Mesenchymal stem cell (in vitro differentiated cells and primary cell): Measurements from ENCODE around the gene EEPD1.

Experiments
- DNase-seq: peaks from one replicate; pipeline ENCODE4 v3.0.0-alpha.2; 2013
- H2AFZ ChIP-seq: one replicate; pipeline ENCODE4 v1.6.1; 2013; ENCODE audit warnings: low read depth, mild to moderate bottlenecking, control low read depth, inconsistent platforms, low read length, moderate library complexity
- H2AK5ac ChIP-seq: 2 replicates; pipeline ENCODE4 v1.6.1; 2013; ENCODE audit warnings: low read length, moderate library complexity, mild to moderate bottlenecking, inconsistent platforms; ENCODE audit not compliant: severe bottlenecking
- H2BK120ac ChIP-seq: one replicate; pipeline ENCODE4 v1.6.1; 2013; ENCODE audit warnings: low read depth, mild to moderate bottlenecking, inconsistent platforms, low read length, moderate library complexity
- H2BK12ac ChIP-seq, 2 experiments: one replicate each; pipeline ENCODE4 v1.6.1; 2013; ENCODE audit warnings: inconsistent platforms in 2 of 2, low read length in 2 of 2, mild to moderate bottlenecking in 2 of 2, moderate library complexity in 2 of 2, control low read depth in 1 of 2
- H2BK15ac ChIP-seq: one replicate; pipeline ENCODE4 v1.6.1; 2013; ENCODE audit warnings: mild to moderate bottlenecking, low read depth, inconsistent platforms; ENCODE audit not compliant: poor library complexity, severe bottlenecking
- H2BK5ac ChIP-seq: 2 replicates; pipeline ENCODE4 v1.6.1; 2013; ENCODE audit warnings: low read depth, mild to moderate bottlenecking, low read length, control low read depth, inconsistent platforms; ENCODE audit not compliant: poor library complexity, severe bottlenecking
- H3K14ac ChIP-seq, 2 experiments: one replicate each; pipeline ENCODE4 v1.6.1; 2013; ENCODE audit warnings: inconsistent platforms in 2 of 2, low read length in 2 of 2, control low read depth in 1 of 2, mild to moderate bottlenecking in 1 of 2, moderate library complexity in 1 of 2
- H3K18ac ChIP-seq, 2 experiments: one replicate each; pipeline ENCODE4 v1.6.1; 2013; ENCODE audit warnings: inconsistent platforms in 2 of 2, low read length in 2 of 2, control low read depth in 1 of 2, low read depth in 1 of 2, mild to moderate bottlenecking in 1 of 2
- H3K23ac ChIP-seq, 2 experiments: one replicate each; pipeline ENCODE4 v1.6.1; 2013; ENCODE audit warnings: inconsistent platforms in 2 of 2, low read length in 2 of 2, mild to moderate bottlenecking in 2 of 2, moderate library complexity in 2 of 2, control low read depth in 1 of 2
- H3K27ac ChIP-seq: 2 replicates; pipeline ENCODE4 v1.5.1; 2013; ENCODE audit warnings: mild to moderate bottlenecking, moderate library complexity, low read length, control low read depth, inconsistent platforms; ENCODE audit not compliant: poor library complexity, severe bottlenecking
- H3K27me3 ChIP-seq, 2 experiments: 2 replicates each; pipeline versions ENCODE4 v1.6.1 to v1.7.0; 2013; ENCODE audit warnings: low read length in 2 of 2, mild to moderate bottlenecking in 2 of 2, moderate library complexity in 2 of 2, control low read depth in 1 of 2, inconsistent platforms in 1 of 2; ENCODE audit not compliant: control insufficient read depth in 1 of 2, insufficient read depth in 1 of 2
- H3K36me3 ChIP-seq, 2 experiments: 2 replicates each; pipeline versions ENCODE4 v1.6.1 to v1.7.0; 2013; ENCODE audit warnings: low read length in 2 of 2, control low read depth in 1 of 2, inconsistent platforms in 1 of 2, low read depth in 1 of 2, mild to moderate bottlenecking in 1 of 2; ENCODE audit not compliant: insufficient read depth in 2 of 2, control insufficient read depth in 1 of 2
- H3K4ac ChIP-seq, 2 experiments: one replicate each; pipeline ENCODE4 v1.6.1; 2013; ENCODE audit warnings: inconsistent platforms in 2 of 2, low read length in 2 of 2, mild to moderate bottlenecking in 2 of 2, moderate library complexity in 2 of 2, control low read depth in 1 of 2, low read depth in 1 of 2
- H3K4me1 ChIP-seq: 2 replicates; pipeline ENCODE4 v1.6.1; 2013; ENCODE audit warnings: low read depth, low read length, control low read depth; ENCODE audit not compliant: control insufficient read depth, insufficient read depth
- H3K4me2 ChIP-seq: 2 replicates; pipeline ENCODE4 v1.6.1; 2013; ENCODE audit warnings: low read length, mild to moderate bottlenecking, inconsistent platforms; ENCODE audit not compliant: poor library complexity, severe bottlenecking
- H3K4me3 ChIP-seq, 2 experiments: 2 replicates each; pipeline versions ENCODE4 v1.5.1 to v1.7.0; 2013; ENCODE audit warnings: low read length in 2 of 2, mild to moderate bottlenecking in 2 of 2, control low read depth in 1 of 2, low read depth in 1 of 2; ENCODE audit not compliant: insufficient read depth in 1 of 2
- H3K79me1 ChIP-seq: replicated peaks from 2 replicates; pipeline ENCODE4 v1.6.1; 2013; ENCODE audit warnings: mild to moderate bottlenecking, control low read depth, low read length, inconsistent platforms; ENCODE audit not compliant: poor library complexity, severe bottlenecking
- H3K9ac ChIP-seq: 2 replicates; pipeline ENCODE4 v1.7.0; 2013; ENCODE audit warnings: mild to moderate bottlenecking, low read length, moderate library complexity
- H3K9me3 ChIP-seq: 2 replicates; pipeline ENCODE4 v1.7.0; 2013; ENCODE audit warnings: mild to moderate bottlenecking, low read length; ENCODE audit not compliant: control insufficient read depth
- H4K8ac ChIP-seq: one replicate; pipeline ENCODE4 v1.6.1; 2013; ENCODE audit warnings: inconsistent platforms, mild to moderate bottlenecking, low read length, moderate library complexity
- H4K91ac ChIP-seq: one replicate; pipeline ENCODE4 v1.6.1; 2013; ENCODE audit warnings: mild to moderate bottlenecking, low read length, inconsistent platforms
- WGBS: methylation state at CpG from one replicate; pipeline ENCODE4 v1.1.7; 2013; ENCODE audit warnings: mixed read lengths; 5-methylcytosine and 5-hydroxymethylcytosine counted together

Gene EEPD1

DNA sequence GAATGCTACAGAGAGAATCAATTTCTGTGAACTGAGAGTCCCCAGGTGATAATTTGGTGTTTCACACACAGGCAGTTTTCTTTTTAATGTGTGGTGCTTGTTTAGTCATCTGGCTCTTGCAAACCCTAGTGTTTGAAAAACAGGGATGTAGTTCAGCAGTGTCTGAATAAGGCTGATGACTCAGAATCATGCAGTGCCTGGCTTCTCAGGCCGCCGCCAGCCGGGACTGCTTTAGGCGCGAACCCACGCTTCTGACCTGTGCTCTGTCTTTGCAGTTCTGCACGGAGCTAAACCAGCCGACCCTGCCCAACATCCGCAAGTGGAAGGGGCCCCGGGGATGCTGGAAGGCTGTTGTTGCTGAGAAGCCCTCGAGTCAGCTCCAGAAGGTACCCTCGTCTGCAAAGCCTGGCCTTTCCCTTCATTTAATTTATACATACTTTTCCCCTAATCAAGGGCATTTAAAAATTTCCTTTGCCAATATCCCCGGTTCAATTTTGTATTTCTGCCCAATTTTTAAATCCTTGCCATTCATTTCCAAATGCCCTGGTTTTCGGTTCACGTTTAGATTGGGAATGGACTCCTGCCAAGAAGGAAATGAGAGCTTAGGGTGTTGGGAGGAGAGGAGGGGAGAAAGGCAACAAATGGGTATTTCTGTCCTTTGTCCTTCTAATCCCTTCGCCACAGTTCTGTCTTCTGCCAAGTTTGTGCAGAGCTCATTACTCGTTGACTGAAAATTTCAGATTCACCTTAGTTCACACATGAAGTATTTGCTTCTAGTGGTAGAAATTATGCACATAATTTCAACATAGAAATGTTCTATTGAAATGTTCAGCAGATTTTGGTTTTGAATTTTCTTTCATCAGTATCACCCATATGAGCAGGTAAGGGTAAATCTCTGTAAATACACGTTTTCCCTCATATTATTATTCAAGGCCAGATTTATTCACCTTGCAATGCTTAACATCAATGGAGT is 128.1 kb downstream of the EEPD1 start:
- Histone ChIP-seq H3K4me3 (peak overlapping the region in 1 of 2 experiments; percentile 69), H3K4me1 (peaks cover 43% of the 10 kb centered on the region), H3K18ac (peak overlapping the region in 1 of 2 experiments; percentile 16), H3K4ac (no peak overlapping the region), H2BK5ac (no peak overlapping the region), H4K8ac (no peak overlapping the region), H3K4me2 (peak overlapping the region; percentile 57), H3K9me3 (no peaks in the 10 kb centered on the region), H2BK15ac (no peak overlapping the region), H2BK120ac (no peak overlapping the region), H4K91ac (no peak overlapping the region), H2BK12ac (no peak overlapping the region), H3K27ac (peak overlapping the region; percentile 83), H3K79me1 (no peaks in the 10 kb centered on the region), H3K23ac (no peak overlapping the region), H2AFZ (no peak overlapping the region), H3K9ac (peak overlapping the region; percentile 85), H3K36me3 (peaks cover 0 to 3% of the 10 kb centered on the region in 2 experiments), H2AK5ac (no peak overlapping the region), H3K14ac (no peak overlapping the region), H3K27me3 (no peaks in the 10 kb centered on the region)
- WGBS, result 5% methylated on average over 16 of the region's 18 CpGs
- peak; percentile 86 for DNase-seq

DNA sequence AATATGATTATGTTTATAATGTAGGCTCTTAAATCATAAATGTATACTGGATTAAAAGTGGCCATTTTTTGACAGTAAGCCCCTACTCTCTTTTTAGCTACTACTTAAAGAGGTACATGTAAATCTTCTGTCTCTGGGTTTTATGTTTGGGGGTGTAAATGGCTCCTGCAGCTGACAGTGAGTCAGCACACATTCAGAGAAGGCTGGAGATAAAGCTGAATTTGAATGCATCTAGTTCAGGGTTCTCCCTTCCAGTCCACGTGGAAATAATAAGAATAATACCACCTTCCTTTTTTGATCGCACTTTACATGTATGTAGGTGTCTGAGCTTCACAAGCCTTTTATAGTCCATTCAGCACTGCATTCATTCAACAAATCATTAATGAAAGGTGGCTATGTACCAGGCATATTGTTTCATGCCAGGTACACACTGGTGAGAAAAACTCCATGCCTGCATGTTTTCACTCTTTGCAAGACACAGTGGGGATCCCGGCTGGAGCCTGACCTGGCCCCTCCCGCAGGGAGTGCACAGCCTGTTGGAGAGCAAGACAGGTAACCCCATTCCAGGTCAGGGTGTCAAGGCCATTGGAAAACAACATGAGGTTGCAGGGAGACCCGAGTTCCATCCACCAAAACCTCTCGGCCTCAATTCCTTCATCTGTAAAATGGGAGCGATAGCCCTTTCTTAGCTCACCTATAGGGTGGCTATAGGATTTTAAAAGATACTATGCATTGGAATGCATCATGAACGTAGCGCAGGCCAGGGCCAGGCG is 129.1 kb downstream of the EEPD1 start:
- no peak overlapping the region for H2BK120ac ChIP-seq
- H3K14ac ChIP-seq, result peak overlapping the region in 1 of 2 experiments; percentile 26
- WGBS, result 97% methylated on average over 8 of the region's 10 CpGs

DNA sequence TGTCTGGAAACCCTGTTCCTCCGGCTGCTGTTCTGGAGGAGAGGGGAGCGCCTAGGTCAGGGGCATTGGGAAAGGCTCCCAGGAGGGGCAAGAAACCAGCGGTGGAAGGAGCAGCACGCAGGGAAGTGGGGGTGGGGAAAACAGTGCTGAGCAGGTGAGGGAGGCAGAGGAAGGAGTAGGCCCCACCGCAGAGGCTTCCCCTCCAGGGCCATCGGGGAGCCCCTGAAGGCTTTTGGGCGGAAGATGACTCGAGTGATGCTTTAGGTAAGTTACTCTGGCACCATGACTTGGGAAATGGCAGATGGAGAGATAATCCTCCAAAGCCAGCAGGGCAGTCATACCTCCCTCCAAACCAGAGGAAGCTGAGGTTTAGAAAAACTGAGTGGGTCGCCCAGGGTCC is 130.1 kb downstream of the EEPD1 start:
- Histone ChIP-seq H3K36me3 (peaks cover 3 to 4% of the 10 kb centered on the region in 2 experiments), H2AK5ac (peak overlapping the region; percentile 72), H3K79me1 (no peaks in the 10 kb centered on the region), H2BK120ac (no peak overlapping the region), H3K4ac (no peak overlapping the region), H3K9ac (no peak overlapping the region), H3K4me3 (no peak overlapping the region), H3K9me3 (no peaks in the 10 kb centered on the region), H4K91ac (peak overlapping the region; percentile 11), H3K27me3 (no peaks in the 10 kb centered on the region), H3K23ac (no peak overlapping the region), H3K27ac (no peak overlapping the region), H2BK12ac (peak overlapping the region in 1 of 2 experiments; percentile 59), H2BK5ac (no peak overlapping the region), H3K4me1 (peaks cover 42% of the 10 kb centered on the region), H3K18ac (no peak overlapping the region), H4K8ac (no peak overlapping the region), H3K4me2 (no peak overlapping the region), H2BK15ac (peak overlapping the region; percentile 64), H3K14ac (no peak overlapping the region), H2AFZ (no peak overlapping the region)
- WGBS, result 86% methylated on average over 6 of the region's 9 CpGs
- no peak for DNase-seq

More for the DNA sequence above, 129.1 kb downstream of the EEPD1 start:
- Histone ChIP-seq H2BK12ac (peak overlapping the region in 1 of 2 experiments; percentile 7), H3K79me1 (no peaks in the 10 kb centered on the region), H2BK5ac (no peak overlapping the region), H3K9me3 (no peaks in the 10 kb centered on the region), H4K91ac (peak overlapping the region; percentile 2), H3K4me1 (peaks cover 39% of the 10 kb centered on the region), H3K4me2 (no peak overlapping the region), H2BK15ac (no peak overlapping the region), H4K8ac (no peak overlapping the region), H3K18ac (peak overlapping the region in 1 of 2 experiments; percentile 1), H3K9ac (peak overlapping the region; percentile 85), H2AFZ (no peak overlapping the region), H2AK5ac (no peak overlapping the region), H3K4me3 (no peak overlapping the region), H3K23ac (no peak overlapping the region), H3K4ac (no peak overlapping the region), H3K27ac (no peak overlapping the region), H3K27me3 (no peaks in the 10 kb centered on the region), H3K36me3 (peaks cover 0 to 3% of the 10 kb centered on the region in 2 experiments)
- DNase-seq, result peak; percentile 33

DNA sequence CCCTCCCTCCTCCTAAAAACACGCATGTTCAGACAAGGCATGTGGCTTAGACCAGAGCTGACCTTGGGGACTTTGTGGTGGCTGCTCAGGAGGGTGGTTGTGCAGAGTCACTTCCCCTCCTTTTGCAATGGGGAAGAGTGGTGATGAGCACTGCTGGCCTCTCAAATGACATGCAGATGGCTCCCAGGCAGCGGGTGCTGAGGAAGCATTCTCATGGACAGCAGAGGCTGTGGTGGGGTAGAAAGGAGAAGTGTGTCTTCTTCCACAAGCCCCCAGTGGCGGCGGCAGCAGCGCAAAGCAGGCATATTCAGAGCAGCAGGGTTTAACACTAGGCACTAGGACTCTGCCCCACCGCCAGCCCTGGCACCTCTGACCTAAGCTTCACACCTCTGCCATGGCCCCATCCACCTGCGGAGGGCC is 130.7 kb downstream of the EEPD1 start:
- Histone ChIP-seq H2BK5ac (no peak overlapping the region), H3K27ac (no peak overlapping the region), H3K4ac (no peak overlapping the region), H3K27me3 (no peaks in the 10 kb centered on the region), H2AFZ (no peak overlapping the region), H3K18ac (peak overlapping the region in 1 of 2 experiments; percentile 7), H4K91ac (no peak overlapping the region), H2BK12ac (peak overlapping the region in 1 of 2 experiments; percentile 80), H2BK120ac (no peak overlapping the region), H3K36me3 (peaks cover 3 to 6% of the 10 kb centered on the region in 2 experiments), H3K9me3 (no peaks in the 10 kb centered on the region), H3K9ac (no peak overlapping the region), H3K4me2 (no peak overlapping the region), H3K14ac (peak overlapping the region in 1 of 2 experiments; percentile 35), H2BK15ac (no peak overlapping the region), H3K23ac (no peak overlapping the region), H3K79me1 (no peaks in the 10 kb centered on the region), H2AK5ac (peak overlapping the region; percentile 41), H4K8ac (no peak overlapping the region), H3K4me1 (peaks cover 40% of the 10 kb centered on the region), H3K4me3 (no peak overlapping the region)
- WGBS, result 91% methylated on average over 7 of the region's 7 CpGs
- peak; percentile 29 for DNase-seq
